Tibial artery (tissue), 4 donors: ENCODE data around the gene C1orf74.
A peak's percentile ranks its signal among the peaks of the same experiment; 100 is the strongest.

ENCODE experiments used
- DNase-seq, 2 donors: peaks; one replicate each; pipeline ENCODE4 v3.0.0-alpha.2; 2019
- H3K27ac ChIP-seq, 2 donors: fragments of 200-600 bp; sonication (generic) in 1 of 2; 1 replicate in 1 of 2; 2 replicates in 1 of 2; pipeline ENCODE4 v1.5.1; 2018 to 2019; ENCODE audit warnings: mild to moderate bottlenecking in 1 of 2
- H3K27me3 ChIP-seq, 2 donors: fragments of 200-600 bp; sonication (generic) in 1 of 2; one replicate each; pipeline versions ENCODE4 v1.5.1 to v1.6.0; 2016 to 2019
- H3K36me3 ChIP-seq, 3 donors: fragments of 200-600 bp; sonication (generic) in 2 of 3; one replicate each; pipeline ENCODE4 v1.5.1; 2016 to 2019; ENCODE audit warnings: mild to moderate bottlenecking in 2 of 3
- H3K4me1 ChIP-seq, 4 donors: fragments of 200-600 bp; sonication (generic) in 2 of 4; 1 replicate in 3 of 4; 2 replicates in 1 of 4; pipeline ENCODE4 v1.5.1; 2016 to 2019
- H3K4me3 ChIP-seq, 2 donors: fragments of 200-600 bp; sonication (generic) in 1 of 2; 1 replicate in 1 of 2; 2 replicates in 1 of 2; pipeline ENCODE4 v1.5.1; 2018 to 2019; ENCODE audit warnings: mild to moderate bottlenecking in 2 of 2
- H3K9me3 ChIP-seq, 3 donors: fragments of 200-600 bp; sonication (generic) in 1 of 3; one replicate each; pipeline ENCODE4 v1.5.1; 2016 to 2019
- CTCF ChIP-seq, 2 experiments: fragments of 200-600 bp in 1 of 2; fragments of 450-650 bp in 1 of 2; IDR thresholded peaks; one replicate each; pipeline ENCODE4 v1.5.1; 2017 to 2019; ENCODE audit warnings: antibody characterized with exemption in 2 of 2, mild to moderate bottlenecking in 1 of 2, moderate library complexity in 1 of 2
- intact Hi-C: fragments of 100-400 bp; cut with DNase I; formaldehyde crosslinking; loops from one replicate; pipeline ENCODE4 v1.15.0; 2023; ENCODE audit warnings: low total_unique reads

The C1orf74 gene

GRCh38 chr1:209759829-209760359 is 24.5 kb downstream of the C1orf74 start:
- Histone ChIP-seq H3K4me1 (no peaks in the 10 kb centered on the region), H3K4me3 (no peak overlapping the region), H3K27ac (no peak overlapping the region), H3K9me3 (no peaks in the 10 kb centered on the region), H3K27me3 (no peaks in the 10 kb centered on the region), H3K36me3 (no peaks in the 10 kb centered on the region)
- no peak for TF ChIP-seq CTCF (IDR thresholded peaks at IDR 0.05)
- DNase-seq = no peak
- intact Hi-C loops = no loop called here

- no peak for DNase-seq
- TF ChIP-seq CTCF (IDR thresholded peaks at IDR 0.05) = no peak
- no peaks in the 10 kb centered on the region for H3K27me3 ChIP-seq
- H3K36me3 ChIP-seq = no peaks in the 10 kb centered on the region
- no peak overlapping the region for H3K4me3 ChIP-seq
- no peaks in the 10 kb centered on the region for H3K4me1 ChIP-seq
- intact Hi-C loops = no loop called here
- H3K27ac ChIP-seq = no peak overlapping the region
- no peaks in the 10 kb centered on the region for H3K9me3 ChIP-seq
Observed at GRCh38 chr1:209758400-209758799, 26.0 kb downstream of the C1orf74 start.

- Histone ChIP-seq H3K4me3 (no peak overlapping the region), H3K36me3 (no peaks in the 10 kb centered on the region), H3K4me1 (no peaks in the 10 kb centered on the region), H3K27ac (no peak overlapping the region), H3K9me3 (no peaks in the 10 kb centered on the region), H3K27me3 (no peaks in the 10 kb centered on the region)
- intact Hi-C loops = no loop called here
- no peak for DNase-seq
- TF ChIP-seq CTCF (IDR thresholded peaks at IDR 0.05) = no peak
Observed at GRCh38 chr1:209756615-209757445, 27.5 kb downstream of the C1orf74 start.

- intact Hi-C loops = no loop called here
- Histone ChIP-seq H3K36me3 (no peaks in the 10 kb centered on the region), H3K9me3 (no peaks in the 10 kb centered on the region), H3K4me1 (no peaks in the 10 kb centered on the region), H3K27me3 (no peaks in the 10 kb centered on the region), H3K27ac (no peak within 1 kb of the TSS), H3K4me3 (no peak within 1 kb of the TSS)
- no peak for TF ChIP-seq CTCF (IDR thresholded peaks at IDR 0.05)
- DNase-seq = peak in 1 of 2 donors; percentile 37
Observed at GRCh38 chr1:209755926-209756614, 28.3 kb downstream of the C1orf74 start, which contains the start of gene TRAF3IP3. TRAF3IP3 (plus strand) TSS chr1:209756053; CDS start chr1:209760040, 3,987 bp downstream.

- intact Hi-C loops = no loop called here
- Histone ChIP-seq H3K36me3 (no peaks in the 10 kb centered on the region), H3K9me3 (no peaks in the 10 kb centered on the region), H3K27me3 (no peaks in the 10 kb centered on the region), H3K4me1 (no peaks in the 10 kb centered on the region), H3K27ac (no peak overlapping the region), H3K4me3 (no peak overlapping the region)
- TF ChIP-seq CTCF (IDR thresholded peaks at IDR 0.05) = no peak
- DNase-seq = no peak
Observed at GRCh38 chr1:209755256-209755655, 29.1 kb downstream of the C1orf74 start.
